DOHH2 (cell line): Measurements from ENCODE around the gene SRI.

Source experiments
- EZH2phosphoT487 ChIP-seq: fragments of 200-600 bp; sonication (generic); IDR thresholded peaks from 2 replicates; pipeline ENCODE4 v1.6.1; 2017; ENCODE audit warnings: borderline replicate concordance, mild to moderate bottlenecking, antibody characterized with exemption, low read length, moderate library complexity, mixed read lengths
- TF ChIP-seq, protein P1 (sequence below): fragments of 200-600 bp; sonication (generic); IDR thresholded peaks from one replicate; pipeline ENCODE4 v1.5.1; 2014; ENCODE audit warnings: antibody characterized with exemption, mild to moderate bottlenecking, low read depth, low read length; ENCODE audit not compliant: poor library complexity, severe bottlenecking

DNA sequence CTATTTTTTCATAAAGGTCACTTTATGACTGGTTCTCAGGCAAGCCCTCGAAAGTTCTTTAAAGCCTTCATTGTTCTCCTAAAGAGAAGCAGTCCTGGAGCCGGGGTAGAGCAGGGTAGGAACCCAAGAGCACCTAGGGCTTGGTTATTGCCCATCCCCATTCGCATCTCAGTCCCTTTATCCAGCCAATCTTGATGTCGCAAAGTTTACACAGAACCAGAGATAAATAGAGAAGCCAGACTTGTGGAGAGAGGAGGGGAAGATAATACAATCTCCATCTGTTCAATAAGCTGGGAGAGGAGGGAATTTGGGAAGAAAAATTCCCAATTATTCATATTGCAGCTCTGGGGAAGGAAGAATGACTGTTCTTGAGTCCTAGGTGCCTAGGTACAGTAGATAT is 6.4 kb upstream of the SRI start:
- TF ChIP-seq, protein P1, sequence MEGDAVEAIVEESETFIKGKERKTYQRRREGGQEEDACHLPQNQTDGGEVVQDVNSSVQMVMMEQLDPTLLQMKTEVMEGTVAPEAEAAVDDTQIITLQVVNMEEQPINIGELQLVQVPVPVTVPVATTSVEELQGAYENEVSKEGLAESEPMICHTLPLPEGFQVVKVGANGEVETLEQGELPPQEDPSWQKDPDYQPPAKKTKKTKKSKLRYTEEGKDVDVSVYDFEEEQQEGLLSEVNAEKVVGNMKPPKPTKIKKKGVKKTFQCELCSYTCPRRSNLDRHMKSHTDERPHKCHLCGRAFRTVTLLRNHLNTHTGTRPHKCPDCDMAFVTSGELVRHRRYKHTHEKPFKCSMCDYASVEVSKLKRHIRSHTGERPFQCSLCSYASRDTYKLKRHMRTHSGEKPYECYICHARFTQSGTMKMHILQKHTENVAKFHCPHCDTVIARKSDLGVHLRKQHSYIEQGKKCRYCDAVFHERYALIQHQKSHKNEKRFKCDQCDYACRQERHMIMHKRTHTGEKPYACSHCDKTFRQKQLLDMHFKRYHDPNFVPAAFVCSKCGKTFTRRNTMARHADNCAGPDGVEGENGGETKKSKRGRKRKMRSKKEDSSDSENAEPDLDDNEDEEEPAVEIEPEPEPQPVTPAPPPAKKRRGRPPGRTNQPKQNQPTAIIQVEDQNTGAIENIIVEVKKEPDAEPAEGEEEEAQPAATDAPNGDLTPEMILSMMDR = no peak
- no peak for TF ChIP-seq EZH2phosphoT487
